Activated CD8-positive, alpha-beta memory T cell treated with anti-CD3 and anti-CD28 coated beads for 4 hours (primary cell): ENCODE results near the gene KIF16B.
"Not testable (repeated sequence)": the region's sequence is repeated elsewhere in the genome, so short reads cannot be mapped to it uniquely, and the experiment has no call there.

Experiments used
- DNase-seq, 2 donors: peaks; one replicate each; pipeline ENCODE4 v3.0.0-alpha.2; 2020; ENCODE audit warnings: low read depth in 2 of 2

KIF16B gene

GRCh38 chr20:16553684-16554083 is 19.6 kb downstream of the KIF16B start:
- no peak for DNase-seq

- no peak for DNase-seq
Measured at GRCh38 chr20:16553101-16553500, 20.1 kb downstream of the KIF16B start.

- DNase-seq = no peak
Measured at GRCh38 chr20:16552015-16552414, 21.2 kb downstream of the KIF16B start.

- DNase-seq = no peak
Measured at GRCh38 chr20:16551607-16552006, 21.6 kb downstream of the KIF16B start.

- no peak for DNase-seq
Measured at GRCh38 chr20:16548068-16548672, 25.1 kb downstream of the KIF16B start.

GRCh38 chr20:16544949-16545348 is 28.3 kb downstream of the KIF16B start:
- DNase-seq = no peak

GRCh38 chr20:16542477-16542876 is 30.8 kb downstream of the KIF16B start:
- DNase-seq = no peak

- DNase-seq = no peak
Measured at GRCh38 chr20:16541878-16542277, 31.4 kb downstream of the KIF16B start.

GRCh38 chr20:16541226-16541625 is 32.0 kb downstream of the KIF16B start:
- DNase-seq = no peak

- no peak for DNase-seq
Measured at GRCh38 chr20:16539280-16540021, 33.8 kb downstream of the KIF16B start.

GRCh38 chr20:16538779-16539178 is 34.5 kb downstream of the KIF16B start:
- DNase-seq = no peak

- no peak for DNase-seq
Measured at GRCh38 chr20:16537918-16538317, 35.3 kb downstream of the KIF16B start.

- DNase-seq = no peak
Measured at GRCh38 chr20:16537025-16537665, 36.1 kb downstream of the KIF16B start.

GRCh38 chr20:16535277-16535676 is 38.0 kb downstream of the KIF16B start:
- no peak for DNase-seq

- DNase-seq = no peak
Measured at GRCh38 chr20:16533502-16533901, 39.7 kb downstream of the KIF16B start.

GRCh38 chr20:16531485-16531884 is 41.8 kb downstream of the KIF16B start:
- DNase-seq = no peak

GRCh38 chr20:16530201-16530681 is 43.0 kb downstream of the KIF16B start:
- DNase-seq = no peak

- DNase-seq = no peak
Measured at GRCh38 chr20:16528078-16528477, 45.2 kb downstream of the KIF16B start.

GRCh38 chr20:16527438-16527837 is 45.8 kb downstream of the KIF16B start:
- DNase-seq = no peak

- no peak for DNase-seq
Measured at GRCh38 chr20:16526433-16527380, 46.5 kb downstream of the KIF16B start.

GRCh38 chr20:16522651-16523050 is 50.6 kb downstream of the KIF16B start:
- DNase-seq = not testable (repeated sequence)

GRCh38 chr20:16520154-16520553 is 53.1 kb downstream of the KIF16B start:
- no peak for DNase-seq
